PC-9 (cell line): ENCODE measurements around the gene CSH1. TPM values are rescaled to one million over a fixed set of nuclear protein-coding genes. Genes with fewer than 3 reads are reported as not detected.

Experiments used
- BruUV-seq: library from RNA; stranded (reverse); fragments of 400-500 nt; replicated peaks from 2 replicates; lab custom pipeline; 2021; lab: Mats Ljungman, UMichigan
- CTCF ChIA-PET: fragments of 300-600 bp; sonication (Branson Sonifier 250); formaldehyde crosslinking; loops from one replicate; lab custom pipeline; 2022; ENCODE audit warnings: antibody characterized with exemption; lab: Charles Lee
- POLR2A ChIA-PET: fragments of 300-600 bp; sonication (Branson Sonifier 250); formaldehyde crosslinking; loops from one replicate; lab custom pipeline; 2022; ENCODE audit warnings: antibody characterized with exemption; ENCODE audit not compliant: unreplicated experiment; lab: Charles Lee
- DNase-seq, 2 experiments: peaks; one replicate each; pipeline versions ENCODE4 v3.0.0 to v3.0.0-alpha.2; 2015 to 2022; ENCODE audit warnings: mixed read lengths in 1 of 2
- H2AFZ ChIP-seq: fragments of 200-600 bp; sonication (generic); 2 replicates; pipeline ENCODE4 v1.8.1; 2017; ENCODE audit warnings: antibody characterized with exemption
- H3F3A ChIP-seq: fragments of 200-600 bp; sonication (generic); 2 replicates; pipeline ENCODE4 v1.8.1; 2017; ENCODE audit warnings: antibody characterized with exemption, mild to moderate bottlenecking, low read depth; ENCODE audit not compliant: insufficient read depth
- H3K27ac ChIP-seq: fragments of 200-600 bp; sonication (generic); 2 replicates; pipeline ENCODE4 v1.6.1; 2016; ENCODE audit warnings: mixed run types
- H3K27me3 ChIP-seq: fragments of 200-600 bp; sonication (generic); 2 replicates; pipeline ENCODE4 v1.6.1; 2016; ENCODE audit warnings: low read depth, mixed run types; ENCODE audit not compliant: insufficient read depth
- H3K36me3 ChIP-seq: fragments of 200-600 bp; sonication (generic); 2 replicates; pipeline ENCODE4 v1.6.1; 2016; ENCODE audit warnings: low read depth, mixed run types
- H3K4me1 ChIP-seq: fragments of 200-600 bp; sonication (generic); replicated peaks from 2 replicates; pipeline ENCODE4 v1.6.1; 2016; ENCODE audit warnings: mixed run types; ENCODE audit not compliant: insufficient read depth
- H3K4me2 ChIP-seq: fragments of 200-600 bp; sonication (generic); 2 replicates; pipeline ENCODE4 v1.6.1; 2017; ENCODE audit warnings: mixed run types
- H3K4me3 ChIP-seq: fragments of 200-600 bp; sonication (generic); 2 replicates; pipeline ENCODE4 v1.6.1; 2016; ENCODE audit warnings: mixed run types
- H3K79me2 ChIP-seq: fragments of 200-600 bp; sonication (generic); 2 replicates; pipeline ENCODE4 v1.6.1; 2017; ENCODE audit warnings: low read depth, mixed run types
- H3K9me2 ChIP-seq: fragments of 200-600 bp; sonication (generic); 2 replicates; pipeline ENCODE4 v1.8.1; 2017; ENCODE audit warnings: mild to moderate bottlenecking; ENCODE audit not compliant: insufficient read depth
- H3K9me3 ChIP-seq: fragments of 200-600 bp; sonication (generic); 2 replicates; pipeline ENCODE4 v1.8.1; 2016; ENCODE audit warnings: low read depth; ENCODE audit not compliant: insufficient read depth
- H4K20me1 ChIP-seq: fragments of 200-600 bp; sonication (generic); 2 replicates; pipeline ENCODE4 v1.8.1; 2017; ENCODE audit not compliant: insufficient read depth
- EZH2 ChIP-seq: fragments of 200-600 bp; sonication (generic); IDR thresholded peaks from 2 replicates; pipeline ENCODE4 v1.8.0; 2017; ENCODE audit warnings: antibody characterized with exemption, low read depth
- intact Hi-C: fragments of 100-400 bp; cut with micrococcal nuclease; formaldehyde crosslinking; loops from one replicate; pipeline ENCODE4 v1.10.0; 2022; ENCODE audit not compliant: unreplicated experiment
- total RNA-seq: library from RNA; stranded (reverse); gene quantifications from 2 replicates; pipeline ENCODE4 v1.2.3, GENCODE V29; 2021
- TF ChIP-seq, protein P1 (sequence below): fragments of 200-600 bp; sonication (generic); conservative IDR thresholded peaks from 2 replicates; pipeline ENCODE4 v1.6.1; 2017; ENCODE audit warnings: mixed run types, antibody characterized with exemption, mild to moderate bottlenecking, moderate library complexity

The CSH1 gene
- total RNA-seq, 1 experiment from 2014 or later: not detected

DNA sequence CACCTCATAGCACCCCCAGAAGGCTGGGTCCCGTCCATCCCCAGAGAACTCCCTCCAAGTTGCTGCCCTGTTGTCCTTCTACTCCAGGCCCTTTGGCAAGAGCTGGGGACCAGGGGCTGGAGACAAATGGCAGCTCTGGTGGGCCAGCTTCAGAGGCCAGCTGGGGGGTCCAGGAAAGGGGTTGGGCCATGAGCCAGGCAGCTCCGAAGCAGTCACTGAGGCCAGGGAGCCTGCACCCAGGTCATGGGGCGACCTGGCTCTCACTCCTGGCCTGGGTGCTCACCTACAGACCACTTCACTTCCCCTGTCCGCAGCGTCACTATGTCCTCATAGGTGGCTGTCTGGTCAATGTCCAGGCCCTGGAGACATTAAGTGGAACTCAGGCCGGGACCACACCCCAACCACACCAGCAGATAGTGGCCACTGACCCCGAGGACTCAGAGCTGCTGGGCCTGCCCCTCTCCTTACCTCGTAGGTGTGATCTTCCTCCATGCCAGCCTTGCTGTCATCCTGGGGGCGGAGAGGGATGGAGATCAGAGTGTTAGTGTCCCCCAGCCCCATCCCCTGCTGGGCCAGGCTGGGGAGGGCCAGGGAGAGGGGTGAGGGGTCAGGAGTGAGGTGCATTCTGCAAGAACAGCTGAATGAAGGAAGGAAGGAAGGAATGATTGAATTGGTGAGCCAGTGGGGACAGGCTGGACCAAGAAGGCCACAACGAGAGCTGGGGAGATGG lies 32.8 kb upstream of the CSH1 start:
- Histone ChIP-seq H3K9me3 (no peaks in the 10 kb centered on the region), H3K27ac (no peak overlapping the region), H3K36me3 (no peaks in the 10 kb centered on the region), H3K27me3 (peaks cover 8% of the 10 kb centered on the region; the same call in 1 of the 2 replicates), H3F3A (no peaks in the 10 kb centered on the region), H3K9me2 (no peaks in the 10 kb centered on the region), H3K4me3 (no peak overlapping the region), H3K4me1 (no peaks in the 10 kb centered on the region), H4K20me1 (no peaks in the 10 kb centered on the region), H3K79me2 (no peaks in the 10 kb centered on the region), H2AFZ (no peak overlapping the region), H3K4me2 (no peak overlapping the region)
- TF ChIP-seq EZH2: no peak
- TF ChIP-seq, protein P1, sequence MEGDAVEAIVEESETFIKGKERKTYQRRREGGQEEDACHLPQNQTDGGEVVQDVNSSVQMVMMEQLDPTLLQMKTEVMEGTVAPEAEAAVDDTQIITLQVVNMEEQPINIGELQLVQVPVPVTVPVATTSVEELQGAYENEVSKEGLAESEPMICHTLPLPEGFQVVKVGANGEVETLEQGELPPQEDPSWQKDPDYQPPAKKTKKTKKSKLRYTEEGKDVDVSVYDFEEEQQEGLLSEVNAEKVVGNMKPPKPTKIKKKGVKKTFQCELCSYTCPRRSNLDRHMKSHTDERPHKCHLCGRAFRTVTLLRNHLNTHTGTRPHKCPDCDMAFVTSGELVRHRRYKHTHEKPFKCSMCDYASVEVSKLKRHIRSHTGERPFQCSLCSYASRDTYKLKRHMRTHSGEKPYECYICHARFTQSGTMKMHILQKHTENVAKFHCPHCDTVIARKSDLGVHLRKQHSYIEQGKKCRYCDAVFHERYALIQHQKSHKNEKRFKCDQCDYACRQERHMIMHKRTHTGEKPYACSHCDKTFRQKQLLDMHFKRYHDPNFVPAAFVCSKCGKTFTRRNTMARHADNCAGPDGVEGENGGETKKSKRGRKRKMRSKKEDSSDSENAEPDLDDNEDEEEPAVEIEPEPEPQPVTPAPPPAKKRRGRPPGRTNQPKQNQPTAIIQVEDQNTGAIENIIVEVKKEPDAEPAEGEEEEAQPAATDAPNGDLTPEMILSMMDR: no peak
- CTCF ChIA-PET: interaction anchor here (0.5 to 0.6 kb wide), 3 partner anchors 77 to 204 kb away, joined by 3 to 4 read pairs (median 4); no protein-coding TSS in a partner anchor
- intact Hi-C loops: no loop called here
- no peak for DNase-seq
- POLR2A ChIA-PET: no interaction called here
- BruUV-seq: no TSS peak

DNA sequence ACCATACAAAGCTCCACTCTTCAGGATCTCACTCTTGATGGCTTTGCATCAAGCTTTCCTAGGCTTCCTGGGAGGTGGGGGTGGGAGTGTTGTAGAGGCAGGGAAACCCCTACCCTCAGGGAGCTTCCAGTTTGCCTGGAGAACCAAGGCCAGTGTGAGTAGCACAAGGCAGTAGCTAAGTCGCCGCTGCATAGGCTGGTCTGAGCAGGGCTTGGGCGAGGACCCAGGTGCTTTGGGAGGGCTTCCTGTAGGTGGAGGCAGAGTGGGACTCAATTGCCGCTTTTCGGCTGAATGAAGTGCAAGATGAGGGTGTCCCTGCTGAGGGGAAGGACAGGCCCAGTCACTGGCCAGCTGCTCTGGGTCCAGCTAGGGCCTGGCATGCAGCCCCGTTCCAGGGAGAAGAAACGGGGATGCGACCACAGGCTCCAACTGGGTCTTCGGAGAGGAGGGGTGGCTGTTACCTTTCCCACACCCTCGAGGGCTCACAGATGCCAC lies 31.8 kb upstream of the CSH1 start:
- intact Hi-C loops: no loop called here
- H4K20me1 ChIP-seq: no peaks in the 10 kb centered on the region
- H3K4me3 ChIP-seq: no peak overlapping the region
- no peaks in the 10 kb centered on the region for H3K4me1 ChIP-seq
- TF ChIP-seq, protein P1: no peak
- no peak for TF ChIP-seq EZH2
- no peak for DNase-seq
- H3K36me3 ChIP-seq: no peaks in the 10 kb centered on the region
- no peaks in the 10 kb centered on the region for H3K79me2 ChIP-seq
- ChIA-PET POLR2A (no interaction called here), CTCF (interaction anchor here (0.6 kb wide), 1 partner anchor 10 kb away, joined by 10 read pairs; the partner anchor contains the start of gene GH1)
- H3K9me2 ChIP-seq: no peaks in the 10 kb centered on the region
- no peak overlapping the region for H3K27ac ChIP-seq
- H3F3A ChIP-seq: no peaks in the 10 kb centered on the region
- no peak overlapping the region for H2AFZ ChIP-seq
- no peaks in the 10 kb centered on the region for H3K27me3 ChIP-seq
- no peaks in the 10 kb centered on the region for H3K9me3 ChIP-seq
- no peak overlapping the region for H3K4me2 ChIP-seq
- BruUV-seq: no TSS peak

DNA sequence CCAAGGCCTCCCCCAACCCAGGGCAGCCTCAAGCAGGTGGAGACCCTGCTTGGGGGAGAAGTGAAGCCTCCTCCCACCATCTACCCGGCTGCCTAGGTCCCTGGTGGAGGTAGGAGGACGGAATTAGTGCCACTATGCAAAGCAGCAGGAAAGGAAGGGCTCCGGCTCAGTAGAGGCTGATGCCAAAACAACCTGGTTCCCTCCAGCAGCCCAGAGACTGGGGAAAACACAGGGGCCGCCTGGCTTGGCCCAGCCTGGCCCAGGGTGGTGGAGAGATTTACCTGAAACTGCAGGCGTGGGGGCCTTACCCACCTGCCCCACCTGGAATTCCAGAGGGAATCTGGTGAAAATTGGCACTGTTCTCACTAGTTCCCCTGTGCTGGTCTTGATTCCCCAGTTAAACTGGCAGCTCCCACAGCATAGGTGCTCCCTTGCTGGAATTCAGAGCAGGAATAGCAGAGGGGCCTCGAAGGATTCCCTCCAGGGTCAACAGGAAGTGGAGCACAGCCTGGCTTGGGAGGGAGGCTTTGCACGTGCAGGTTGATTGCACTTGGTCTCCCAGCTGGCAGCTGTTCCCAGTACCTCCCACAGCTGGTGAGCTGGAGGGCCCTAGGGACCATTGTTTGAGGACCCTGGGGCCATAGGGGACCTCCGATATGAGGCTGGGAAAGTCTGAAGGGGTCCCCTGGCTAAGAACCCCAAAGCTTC lies 31.2 kb upstream of the CSH1 start:
- no peaks in the 10 kb centered on the region for H3F3A ChIP-seq
- no peak overlapping the region for H3K27ac ChIP-seq
- no peak for TF ChIP-seq EZH2
- TF ChIP-seq, protein P1: no peak
- no peak overlapping the region for H3K4me2 ChIP-seq
- no TSS peak for BruUV-seq
- H3K27me3 ChIP-seq: no peaks in the 10 kb centered on the region
- H3K4me1 ChIP-seq: no peaks in the 10 kb centered on the region
- no peak overlapping the region for H2AFZ ChIP-seq
- no peak for DNase-seq
- H4K20me1 ChIP-seq: no peaks in the 10 kb centered on the region
- intact Hi-C loops: no loop called here
- CTCF ChIA-PET: interaction anchor here (0.6 kb wide), 1 partner anchor 9 kb away, joined by 10 read pairs; the partner anchor contains the start of gene GH1
- no peaks in the 10 kb centered on the region for H3K9me2 ChIP-seq
- no peaks in the 10 kb centered on the region for H3K36me3 ChIP-seq
- H3K4me3 ChIP-seq: no peak overlapping the region
- no peaks in the 10 kb centered on the region for H3K9me3 ChIP-seq
- POLR2A ChIA-PET: no interaction called here
- H3K79me2 ChIP-seq: no peaks in the 10 kb centered on the region
